NCI-H2081 treated with DMSO at 0.1 percent for 48 hours (cell line): ENCODE measurements around the gene PVALEF.
A peak's percentile ranks its signal among the peaks of the same experiment; 100 is the strongest.

Source experiments
- DNase-seq: peaks from one replicate; lab custom pipeline; 2025; lab: John Stamatoyannopoulos, UW

The PVALEF gene

GRCh38 chr17:81196505-81197408 lies 31.4 kb downstream of the PVALEF start:
- DNase-seq: no peak

GRCh38 chr17:81197409-81197795 lies 32.1 kb downstream of the PVALEF start:
- no peak for DNase-seq

GRCh38 chr17:81197831-81198490 lies 32.7 kb downstream of the PVALEF start:
- no peak for DNase-seq

- no peak for DNase-seq
These were observed 33.6 kb downstream of the PVALEF start for GRCh38 chr17:81198826-81199481.

- no peak for DNase-seq
These were observed 34.1 kb downstream of the PVALEF start for GRCh38 chr17:81199482-81199830.

GRCh38 chr17:81200201-81200600 lies 34.9 kb downstream of the PVALEF start:
- no peak for DNase-seq

GRCh38 chr17:81200695-81201580 lies 35.6 kb downstream of the PVALEF start:
- no peak for DNase-seq

- DNase-seq: no peak
These were observed 37.0 kb downstream of the PVALEF start for GRCh38 chr17:81202318-81202717.

GRCh38 chr17:81203136-81203535 lies 37.8 kb downstream of the PVALEF start:
- no peak for DNase-seq

- no peak for DNase-seq
These were observed 39.3 kb downstream of the PVALEF start for GRCh38 chr17:81204578-81204977.

GRCh38 chr17:81206166-81206565 lies 40.9 kb downstream of the PVALEF start:
- DNase-seq: no peak

- DNase-seq: no peak
These were observed 41.4 kb downstream of the PVALEF start for GRCh38 chr17:81206657-81207056.

- DNase-seq: peak; percentile 14
These were observed 42.6 kb downstream of the PVALEF start for GRCh38 chr17:81207610-81208581.

GRCh38 chr17:81208651-81209050 lies 43.3 kb downstream of the PVALEF start:
- no peak for DNase-seq

GRCh38 chr17:81209141-81209540 lies 43.8 kb downstream of the PVALEF start:
- DNase-seq: no peak

GRCh38 chr17:81210466-81210865 lies 45.2 kb downstream of the PVALEF start:
- DNase-seq: no peak

GRCh38 chr17:81210868-81211267 lies 45.6 kb downstream of the PVALEF start:
- no peak for DNase-seq

GRCh38 chr17:81212365-81212764 lies 47.1 kb downstream of the PVALEF start:
- DNase-seq: no peak

- no peak for DNase-seq
These were observed 48.7 kb downstream of the PVALEF start for GRCh38 chr17:81213978-81214377.

GRCh38 chr17:81217491-81217890 lies 52.2 kb downstream of the PVALEF start:
- no peak for DNase-seq

- DNase-seq: no peak
These were observed 53.2 kb downstream of the PVALEF start for GRCh38 chr17:81218459-81218858.
